ENCODE results near the gene KLK14. TPM values are rescaled to one million over a fixed set of nuclear protein-coding genes. Genes with fewer than 3 reads are reported as not detected.

The KLK14 gene
- total RNA-seq, 1 experiment from 2014 or later = 0.30 TPM

- POLR2A ChIA-PET = no interaction called here
- no peaks in the 10 kb centered on the region for H3K36me3 Mint-ChIP-seq (ENCODE audit: insufficient read depth, unreplicated experiment)
- TF ChIP-seq CTCF (IDR thresholded peaks at IDR 0.05; ENCODE audit: unreplicated experiment) = no peak
- CTCF ChIA-PET = interaction anchor here (0.6 kb wide), 1 partner anchor 22 kb away, joined by 3 read pairs; no protein-coding TSS in a partner anchor
- no TSS peak for BruUV-seq (replicated peaks)
- peaks cover 38% of the 10 kb centered on the region for H3K9me3 Mint-ChIP-seq (ENCODE audit: unreplicated experiment)
- intact Hi-C loops (cut with micrococcal nuclease) = no loop called here
- H3K27ac Mint-ChIP-seq (ENCODE audit: low read depth, unreplicated experiment) = no peak overlapping the region
- DNase-seq (ENCODE audit: unreplicated experiment) = no peak
- no peaks in the 10 kb centered on the region for H3K27me3 Mint-ChIP-seq (ENCODE audit: insufficient read depth, unreplicated experiment)
- H3K4me3 Mint-ChIP-seq (ENCODE audit: unreplicated experiment) = no peak overlapping the region
- no peaks in the 10 kb centered on the region for H3K4me1 Mint-ChIP-seq (ENCODE audit: insufficient read depth, unreplicated experiment)
Observed at GRCh38 chr19:51059715-51060114, 23.0 kb downstream of the KLK14 start.

GRCh38 chr19:51055866-51056265 is 26.8 kb downstream of the KLK14 start:
- intact Hi-C loops (cut with micrococcal nuclease) = no loop called here
- no peak overlapping the region for H3K27ac Mint-ChIP-seq (ENCODE audit: low read depth, unreplicated experiment)
- TF ChIP-seq CTCF (IDR thresholded peaks at IDR 0.05; ENCODE audit: unreplicated experiment) = no peak
- POLR2A ChIA-PET = no interaction called here
- DNase-seq (ENCODE audit: unreplicated experiment) = no peak
- peaks cover 47% of the 10 kb centered on the region for H3K9me3 Mint-ChIP-seq (ENCODE audit: unreplicated experiment)
- no peaks in the 10 kb centered on the region for H3K4me1 Mint-ChIP-seq (ENCODE audit: insufficient read depth, unreplicated experiment)
- CTCF ChIA-PET = no interaction called here
- no peak overlapping the region for H3K4me3 Mint-ChIP-seq (ENCODE audit: unreplicated experiment)
- H3K36me3 Mint-ChIP-seq (ENCODE audit: insufficient read depth, unreplicated experiment) = no peaks in the 10 kb centered on the region
- H3K27me3 Mint-ChIP-seq (ENCODE audit: insufficient read depth, unreplicated experiment) = peaks cover 12% of the 10 kb centered on the region
- BruUV-seq (replicated peaks) = no TSS peak

GRCh38 chr19:51047031-51047335 is 35.7 kb downstream of the KLK14 start:
- ChIA-PET CTCF (interaction anchor here (0.7 to 1.0 kb wide), 2 partner anchors 26 to 34 kb away, joined by 3 to 4 read pairs; no protein-coding TSS in a partner anchor), POLR2A (no interaction called here)
- Mint-ChIP-seq H3K4me3 (ENCODE audit: unreplicated experiment) (no peak overlapping the region), H3K4me1 (ENCODE audit: insufficient read depth, unreplicated experiment) (no peaks in the 10 kb centered on the region), H3K9me3 (ENCODE audit: unreplicated experiment) (peaks cover 8% of the 10 kb centered on the region), H3K27me3 (ENCODE audit: insufficient read depth, unreplicated experiment) (no peaks in the 10 kb centered on the region), H3K27ac (ENCODE audit: low read depth, unreplicated experiment) (no peak overlapping the region), H3K36me3 (ENCODE audit: insufficient read depth, unreplicated experiment) (no peaks in the 10 kb centered on the region)
- BruUV-seq (replicated peaks) = no TSS peak
- intact Hi-C loops (cut with micrococcal nuclease) = no loop called here
- no peak for TF ChIP-seq CTCF (IDR thresholded peaks at IDR 0.05; ENCODE audit: unreplicated experiment)
- DNase-seq (ENCODE audit: unreplicated experiment) = no peak

GRCh38 chr19:51044327-51044726 is 38.4 kb downstream of the KLK14 start:
- TF ChIP-seq CTCF (IDR thresholded peaks at IDR 0.05; ENCODE audit: unreplicated experiment) = no peak
- CTCF ChIA-PET = interaction anchor here (0.7 to 1.8 kb wide), 3 partner anchors 18 to 115 kb away, joined by 3 to 7 read pairs (median 4); no protein-coding TSS in a partner anchor
- H3K27ac Mint-ChIP-seq (ENCODE audit: low read depth, unreplicated experiment) = no peak overlapping the region
- intact Hi-C loops (cut with micrococcal nuclease) = no loop called here
- H3K9me3 Mint-ChIP-seq (ENCODE audit: unreplicated experiment) = peaks cover 8% of the 10 kb centered on the region
- no peak overlapping the region for H3K4me3 Mint-ChIP-seq (ENCODE audit: unreplicated experiment)
- H3K4me1 Mint-ChIP-seq (ENCODE audit: insufficient read depth, unreplicated experiment) = no peaks in the 10 kb centered on the region
- DNase-seq (ENCODE audit: unreplicated experiment) = no peak
- BruUV-seq (replicated peaks) = no TSS peak
- H3K27me3 Mint-ChIP-seq (ENCODE audit: insufficient read depth, unreplicated experiment) = no peaks in the 10 kb centered on the region
- POLR2A ChIA-PET = no interaction called here
- H3K36me3 Mint-ChIP-seq (ENCODE audit: insufficient read depth, unreplicated experiment) = no peaks in the 10 kb centered on the region
